Mesendoderm (in vitro differentiated cells): Measurements from ENCODE around the gene UPK3BL2.
"Not testable (repeated sequence)": the region's sequence is repeated elsewhere in the genome, so short reads cannot be mapped to it uniquely, and the experiment has no call there.

Source experiments
- DNase-seq: peaks from one replicate; pipeline ENCODE4 v3.0.0; 2013
- H2AK5ac ChIP-seq: 2 replicates; pipeline ENCODE4 v1.6.1; 2013; ENCODE audit warnings: low read length, inconsistent platforms
- H2BK120ac ChIP-seq: 2 replicates; pipeline ENCODE4 v1.6.1; 2013; ENCODE audit warnings: low read depth, mild to moderate bottlenecking, low read length, moderate library complexity, mixed read lengths
- H2BK15ac ChIP-seq: replicated peaks from 2 replicates; pipeline ENCODE4 v1.6.1; 2013; ENCODE audit warnings: low read depth, mild to moderate bottlenecking, moderate library complexity
- H2BK5ac ChIP-seq: 2 replicates; pipeline ENCODE4 v1.6.1; 2013; ENCODE audit warnings: low read length, inconsistent platforms
- H3K18ac ChIP-seq: 2 replicates; pipeline ENCODE4 v1.6.1; 2013; ENCODE audit warnings: mild to moderate bottlenecking, low read length, mixed read lengths
- H3K23ac ChIP-seq: one replicate; pipeline ENCODE4 v1.6.1; 2013; ENCODE audit warnings: low read length
- H3K27ac ChIP-seq: 2 replicates; pipeline ENCODE4 v1.5.1; 2013; ENCODE audit warnings: low read depth, mild to moderate bottlenecking, inconsistent platforms, low read length, moderate library complexity
- H3K27me3 ChIP-seq: 2 replicates; pipeline ENCODE4 v1.6.1; 2013; ENCODE audit warnings: low read length, control low read depth, mild to moderate bottlenecking, inconsistent platforms; ENCODE audit not compliant: insufficient read depth, poor library complexity
- H3K36me3 ChIP-seq: 2 replicates; pipeline ENCODE4 v1.6.1; 2013; ENCODE audit warnings: low read length, inconsistent platforms; ENCODE audit not compliant: control insufficient read depth, insufficient read depth
- H3K4ac ChIP-seq: one replicate; pipeline ENCODE4 v1.6.1; 2013; ENCODE audit warnings: low read depth, mild to moderate bottlenecking, low read length, moderate library complexity
- H3K4me1 ChIP-seq: 2 replicates; pipeline ENCODE4 v1.6.1; 2013; ENCODE audit warnings: low read depth, low read length, inconsistent platforms; ENCODE audit not compliant: control insufficient read depth
- H3K4me2 ChIP-seq: 2 replicates; pipeline ENCODE4 v1.6.1; 2013; ENCODE audit warnings: low read length
- H3K4me3 ChIP-seq: 2 replicates; pipeline ENCODE4 v1.5.1; 2013; ENCODE audit warnings: mild to moderate bottlenecking, low read length
- H3K56ac ChIP-seq: one replicate; pipeline ENCODE4 v1.6.1; 2013; ENCODE audit warnings: low read length
- H3K79me1 ChIP-seq: 2 replicates; pipeline ENCODE4 v1.6.1; 2013; ENCODE audit warnings: low read length, inconsistent platforms
- H3K79me2 ChIP-seq: 2 replicates; pipeline ENCODE4 v1.6.1; 2013; ENCODE audit warnings: mild to moderate bottlenecking, low read length; ENCODE audit not compliant: control insufficient read depth, insufficient read depth
- H3K9ac ChIP-seq: 2 replicates; pipeline ENCODE4 v1.6.1; 2013; ENCODE audit warnings: low read length, inconsistent platforms
- H4K5ac ChIP-seq: one replicate; pipeline ENCODE4 v1.6.1; 2013; ENCODE audit warnings: low read length
- H4K8ac ChIP-seq: one replicate; pipeline ENCODE4 v1.6.1; 2013; ENCODE audit warnings: low read depth, mild to moderate bottlenecking, control low read depth, low read length, moderate library complexity
- WGBS: extraction: QIAGEN DNeasy Blood & Tissue Kit; methylation state at CpG from one replicate; pipeline ENCODE4 v1.1.7; 2013; ENCODE audit warnings: low lambda C conversion rate, missing lambda C conversion rate; ENCODE audit not compliant: insufficient coverage; ENCODE audit errors: extremely low coverage; 5-methylcytosine and 5-hydroxymethylcytosine counted together

The UPK3BL2 gene

DNA sequence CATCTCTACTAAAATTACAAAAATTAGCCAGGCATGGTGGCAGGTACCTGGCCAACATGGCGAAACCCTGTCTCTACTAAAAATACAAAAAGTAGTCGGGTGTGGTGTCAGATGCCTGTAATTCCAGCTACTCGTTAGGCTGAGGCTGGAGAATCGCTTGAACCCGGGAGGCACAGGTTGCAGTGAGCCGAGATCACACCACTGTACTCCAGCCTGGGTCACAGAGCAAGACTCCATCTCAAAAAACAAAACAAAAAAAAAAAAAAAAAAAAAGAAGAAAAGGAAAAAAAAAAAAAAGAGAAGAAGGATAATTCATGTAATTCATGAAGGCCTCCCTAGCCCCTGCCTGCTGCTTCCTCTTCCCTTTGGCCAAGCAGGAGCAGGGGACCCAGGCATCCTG, 2.9 kb downstream of the UPK3BL2 start:
- not testable (repeated sequence) for H3K79me1 ChIP-seq, H3K36me3 ChIP-seq, H2BK120ac ChIP-seq, H3K4me2 ChIP-seq, H3K9ac ChIP-seq, H3K27me3 ChIP-seq, H3K79me2 ChIP-seq, H2BK5ac ChIP-seq, H2BK15ac ChIP-seq, H3K56ac ChIP-seq, H3K27ac ChIP-seq, DNase-seq, H3K18ac ChIP-seq, H3K4me3 ChIP-seq, H3K23ac ChIP-seq, H3K4ac ChIP-seq, H3K4me1 ChIP-seq, H4K5ac ChIP-seq, H4K8ac ChIP-seq, H2AK5ac ChIP-seq
- WGBS: no CpG with 5 or more reads among the region's 6 CpGs

DNA sequence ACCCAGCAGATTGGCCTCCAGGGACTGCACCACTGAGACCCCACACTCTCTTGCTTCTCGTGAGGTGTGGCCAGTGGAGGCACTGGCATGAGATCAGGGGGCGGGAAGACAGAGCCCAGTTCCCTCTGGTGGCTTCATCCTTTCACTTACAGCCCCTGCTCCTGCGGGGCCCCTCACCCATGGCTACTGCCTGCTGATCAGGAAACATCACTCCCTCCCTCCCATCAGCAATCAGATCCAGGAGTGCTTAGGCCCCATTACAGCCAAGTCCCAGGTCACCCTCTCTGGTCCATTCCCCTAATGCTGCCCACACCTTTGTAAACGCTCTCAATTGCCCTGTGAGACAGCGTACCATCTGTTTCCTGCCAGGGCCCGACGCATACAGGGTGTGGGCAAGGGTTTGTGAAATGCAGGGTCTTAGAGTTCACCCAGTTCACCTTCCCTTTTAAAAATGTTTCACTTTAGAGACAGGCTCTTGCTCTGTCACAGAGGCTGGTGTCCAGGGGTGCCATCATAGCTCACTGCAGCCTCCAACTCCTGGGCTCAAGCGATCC, 8.4 kb downstream of the UPK3BL2 start:
- not testable (repeated sequence) for H3K27me3 ChIP-seq, H2BK5ac ChIP-seq, H3K4me2 ChIP-seq, DNase-seq, H4K8ac ChIP-seq, H4K5ac ChIP-seq, H3K79me1 ChIP-seq, H3K4me3 ChIP-seq, H3K36me3 ChIP-seq, H2BK120ac ChIP-seq, H3K4me1 ChIP-seq, H3K9ac ChIP-seq, H3K56ac ChIP-seq, H3K79me2 ChIP-seq, H2BK15ac ChIP-seq, H3K23ac ChIP-seq, H3K27ac ChIP-seq, H3K4ac ChIP-seq, H2AK5ac ChIP-seq, H3K18ac ChIP-seq
- no CpG with 5 or more reads among the region's 8 CpGs for WGBS

GRCh38 chr7:102532127-102532526, 11.4 kb downstream of the UPK3BL2 start:
- H3K79me2 ChIP-seq, H3K23ac ChIP-seq, H2BK15ac ChIP-seq, H3K9ac ChIP-seq, H2BK120ac ChIP-seq, H3K4me2 ChIP-seq, H3K18ac ChIP-seq, DNase-seq, H3K4me1 ChIP-seq, H3K27me3 ChIP-seq, H4K8ac ChIP-seq, H2BK5ac ChIP-seq, H2AK5ac ChIP-seq, H3K56ac ChIP-seq, H4K5ac ChIP-seq, H3K79me1 ChIP-seq, H3K36me3 ChIP-seq, H3K4me3 ChIP-seq, H3K4ac ChIP-seq, H3K27ac ChIP-seq: not testable (repeated sequence)
- no CpG with 5 or more reads among the region's 2 CpGs for WGBS

- H2AK5ac ChIP-seq, H3K4me2 ChIP-seq, H4K8ac ChIP-seq, H3K79me1 ChIP-seq, H4K5ac ChIP-seq, H3K23ac ChIP-seq, H2BK120ac ChIP-seq, H3K4ac ChIP-seq, H2BK15ac ChIP-seq, H3K79me2 ChIP-seq, H3K27ac ChIP-seq, H2BK5ac ChIP-seq, H3K18ac ChIP-seq, H3K56ac ChIP-seq, H3K9ac ChIP-seq, H3K4me3 ChIP-seq, H3K36me3 ChIP-seq, H3K27me3 ChIP-seq, H3K4me1 ChIP-seq, DNase-seq: not testable (repeated sequence)
- WGBS: no CpG with 5 or more reads among the region's 7 CpGs
Observed at GRCh38 chr7:102531583-102531982, 11.9 kb downstream of the UPK3BL2 start.

DNA sequence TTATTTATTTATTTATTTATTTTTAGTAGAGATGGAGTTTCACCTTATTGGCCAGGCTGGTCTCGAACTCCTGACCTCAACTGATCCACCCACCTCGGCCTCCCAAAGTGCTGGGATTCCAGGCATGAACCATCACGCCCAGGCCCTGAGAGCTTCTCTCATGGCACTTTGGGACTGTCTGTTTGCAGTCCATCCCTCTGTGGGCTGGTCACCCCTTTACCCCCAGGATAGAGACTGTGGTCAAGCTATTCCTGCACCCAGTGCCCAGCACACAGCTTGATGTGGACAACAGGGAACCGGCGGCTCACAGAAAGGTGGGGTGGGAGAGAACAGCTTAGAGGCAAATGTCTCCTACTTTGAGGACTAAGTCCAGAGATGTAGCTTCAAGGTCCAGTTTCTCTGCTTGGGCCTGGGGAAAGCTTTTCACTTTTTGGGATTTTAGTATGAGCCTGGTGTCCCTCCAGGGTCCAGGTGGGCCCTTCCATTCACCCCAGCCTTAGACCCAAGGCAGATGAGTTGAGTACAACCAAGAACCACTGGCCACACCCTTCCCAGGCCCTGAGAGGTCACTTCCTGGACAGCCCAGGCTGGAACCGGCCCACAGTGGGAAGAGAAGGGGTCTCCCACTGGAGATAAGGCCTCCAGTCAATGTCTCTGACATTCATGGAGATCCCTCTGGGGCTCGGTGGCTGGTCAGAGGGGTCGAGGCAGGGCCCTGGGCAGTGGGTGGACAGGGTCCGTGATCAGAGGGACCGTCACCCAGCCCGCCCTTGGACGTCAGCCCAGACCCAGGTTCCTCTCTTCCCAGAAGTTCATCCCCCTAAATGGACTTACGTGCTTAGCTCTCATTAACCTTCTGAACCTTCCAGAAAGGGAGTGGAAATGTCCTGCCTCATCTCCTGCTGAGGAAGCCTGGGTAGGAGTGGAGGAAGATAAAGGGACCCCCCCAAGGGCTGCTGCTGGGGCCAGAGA, 15.4 kb downstream of the UPK3BL2 start:
- not testable (repeated sequence) for H3K4me1 ChIP-seq, H2BK5ac ChIP-seq, H2BK15ac ChIP-seq, H3K56ac ChIP-seq, H3K79me1 ChIP-seq, H4K8ac ChIP-seq, H3K27ac ChIP-seq, H3K18ac ChIP-seq, H3K36me3 ChIP-seq, H3K9ac ChIP-seq, H2AK5ac ChIP-seq, H4K5ac ChIP-seq, H3K4me2 ChIP-seq, DNase-seq, H3K27me3 ChIP-seq, H3K4ac ChIP-seq, H2BK120ac ChIP-seq, H3K4me3 ChIP-seq, H3K23ac ChIP-seq, H3K79me2 ChIP-seq
- WGBS: no CpG with 5 or more reads among the region's 13 CpGs
